GM18951 (cell line): ENCODE measurements around the gene TEAD1.

ENCODE experiments used
- POLR2A ChIP-seq: IDR thresholded peaks from 4 replicates; pipeline ENCODE4 v1.6.1; 2011; ENCODE audit warnings: mild to moderate bottlenecking; ENCODE audit not compliant: insufficient read length, insufficient read depth; ENCODE audit errors: extremely low read depth
- in situ Hi-C: fragments of 300-500 bp; cut with MboI; formaldehyde crosslinking; loops from one replicate; pipeline ENCODE4 v1.12.0; 2022; ENCODE audit warnings: low sequenced_read_pairs, mixed read lengths, inconsistent platforms; ENCODE audit not compliant: unreplicated experiment

TEAD1 gene

DNA sequence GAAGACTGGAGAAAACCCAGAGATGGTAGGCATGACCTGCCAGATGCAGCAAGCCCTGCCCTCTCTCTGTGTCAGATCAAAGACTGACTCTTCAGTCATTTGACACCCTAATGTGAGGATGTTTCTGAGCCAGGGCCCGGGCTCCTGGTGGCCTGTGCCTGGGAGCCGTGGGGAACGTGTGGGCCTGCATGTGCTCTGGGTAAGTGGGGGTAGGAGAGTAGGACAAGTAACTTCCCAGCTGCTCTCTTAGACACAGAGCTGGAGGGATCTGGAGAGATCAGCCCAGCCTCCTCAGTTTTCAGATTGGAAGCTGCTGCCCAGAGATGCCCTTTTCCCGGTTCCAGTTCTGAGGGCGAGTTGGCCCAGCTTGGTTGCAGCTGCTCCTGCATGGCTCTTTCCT is 110.8 kb downstream of the TEAD1 start:
- in situ Hi-C loops, result no loop called here
- no peak for TF ChIP-seq POLR2A

DNA sequence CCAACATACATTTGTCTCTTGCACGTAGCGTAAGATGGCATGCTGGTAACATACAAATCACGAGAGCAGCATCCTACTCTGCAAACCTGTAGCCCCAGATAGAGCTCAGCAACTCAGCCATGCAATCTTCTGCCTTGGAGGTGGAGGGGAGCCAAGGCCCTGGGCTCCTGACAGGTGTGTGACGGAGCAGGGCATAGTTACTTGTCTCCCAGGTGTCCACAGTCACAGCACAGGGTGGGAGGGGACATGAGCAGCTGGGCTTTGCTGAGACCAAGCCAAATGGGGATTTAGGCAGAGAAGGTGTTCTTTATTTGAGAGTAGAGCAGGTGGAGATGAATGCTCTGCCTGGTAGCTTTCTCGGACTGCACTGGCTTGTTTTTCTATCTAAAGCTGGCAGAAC is 111.7 kb downstream of the TEAD1 start:
- in situ Hi-C loops, result no loop called here
- TF ChIP-seq POLR2A, result no peak

DNA sequence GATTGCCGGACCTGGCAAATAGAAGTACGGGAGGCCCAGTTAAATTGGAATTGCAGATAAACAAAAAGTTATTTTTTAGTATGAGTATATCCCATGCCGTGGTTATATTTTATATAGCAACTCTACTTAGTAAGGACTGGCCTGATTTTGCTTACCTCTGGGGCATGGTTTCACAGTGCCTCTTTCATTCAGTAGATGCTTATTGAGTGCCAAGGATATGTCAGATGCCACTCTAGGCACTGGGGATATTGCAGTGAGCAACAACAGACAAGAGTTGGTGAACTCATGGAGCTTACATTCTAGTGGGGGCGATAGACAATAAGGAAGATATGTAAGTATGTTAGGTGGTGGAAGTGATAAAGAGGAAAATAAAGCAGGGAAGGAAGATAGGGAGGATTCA is 112.2 kb downstream of the TEAD1 start:
- no peak for TF ChIP-seq POLR2A
- in situ Hi-C loops, result no loop called here

DNA sequence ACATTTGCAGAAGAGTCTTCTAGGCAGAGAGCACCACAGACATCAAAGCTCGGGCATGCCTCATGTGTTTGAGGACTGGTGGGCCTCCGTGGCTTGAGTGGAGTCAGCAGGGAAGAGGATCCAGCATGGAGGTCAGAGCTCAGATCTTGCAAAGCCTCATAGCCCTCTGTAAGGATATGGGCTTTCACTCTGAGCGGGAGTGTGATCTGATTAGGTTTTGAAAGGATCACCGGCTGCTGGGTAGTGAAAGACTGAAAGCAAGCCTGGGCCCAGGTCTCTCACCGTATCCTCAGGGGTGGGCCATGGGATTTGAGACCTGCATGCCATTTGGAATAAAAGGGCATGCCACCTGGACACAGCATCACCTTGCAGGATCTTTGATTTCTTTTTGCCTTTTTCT is 112.7 kb downstream of the TEAD1 start:
- TF ChIP-seq POLR2A, result no peak
- in situ Hi-C loops, result no loop called here

DNA sequence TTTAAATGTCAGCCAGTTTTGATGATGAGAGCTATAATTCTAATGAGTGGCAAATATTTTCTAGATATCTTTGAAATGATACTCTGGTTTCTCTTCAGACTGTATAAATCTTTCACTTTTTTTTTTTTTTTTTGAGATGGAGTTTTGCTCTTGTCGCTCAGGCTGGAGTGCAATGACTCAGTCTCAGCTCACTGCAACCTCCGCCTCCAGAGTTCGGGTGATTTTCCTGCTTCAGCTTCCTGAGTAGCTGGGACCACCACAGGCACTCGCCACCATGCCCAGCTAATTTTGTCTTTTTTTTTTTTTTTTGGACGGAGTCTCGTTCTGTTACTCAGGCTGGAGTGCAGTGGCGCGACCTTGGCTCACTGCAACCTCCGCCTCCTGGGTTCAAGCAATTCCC is 113.6 kb downstream of the TEAD1 start:
- no peak for TF ChIP-seq POLR2A
- in situ Hi-C loops, result no loop called here

DNA sequence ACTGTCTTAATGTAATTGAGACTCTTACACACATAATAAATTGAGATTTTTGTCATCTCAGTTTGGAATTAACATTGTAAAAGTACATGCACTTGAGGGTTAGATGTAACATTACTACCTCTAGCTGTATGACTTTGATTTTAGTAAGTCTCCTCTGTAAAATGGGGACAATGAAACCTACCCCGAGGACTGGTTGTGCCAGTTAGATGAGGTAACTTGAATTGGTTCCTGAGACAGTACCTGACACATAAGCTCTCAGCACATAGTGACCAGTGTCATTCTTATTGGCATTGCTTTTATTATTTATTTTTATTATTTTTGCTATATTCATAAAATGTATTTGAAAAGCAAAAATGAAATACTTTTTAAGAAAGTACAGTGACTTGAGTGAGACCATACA is 114.8 kb downstream of the TEAD1 start:
- TF ChIP-seq POLR2A, result no peak
- in situ Hi-C loops, result no loop called here

DNA sequence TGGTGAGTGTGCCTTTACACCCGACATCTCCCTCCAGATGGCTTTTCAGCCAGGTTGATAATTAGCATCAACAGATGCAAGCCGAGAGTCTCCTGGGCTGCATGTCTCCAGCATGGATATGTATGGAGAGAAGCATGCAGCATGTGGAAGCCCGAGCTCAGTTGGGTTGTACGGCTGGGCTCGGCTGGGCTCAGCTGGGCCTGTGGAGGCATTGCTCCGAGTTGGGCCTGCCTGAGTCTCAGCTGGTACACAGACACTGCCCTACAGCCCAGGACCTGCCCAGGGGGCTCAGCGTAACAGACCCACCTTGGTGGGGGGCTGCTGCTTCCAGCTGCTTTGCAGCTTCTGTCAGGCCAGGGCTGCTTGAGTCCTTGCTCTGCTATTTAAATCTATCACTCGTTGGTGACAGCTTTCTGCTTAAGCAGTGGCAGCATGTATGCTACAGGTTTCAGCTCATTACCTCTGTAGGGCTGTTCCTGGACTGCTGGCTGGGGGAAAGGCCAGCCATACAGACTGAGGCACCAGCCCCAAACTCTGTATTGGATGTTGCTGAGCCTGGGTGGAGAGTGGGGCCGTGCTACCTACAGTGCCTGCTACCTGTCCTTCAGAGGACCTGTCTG is 115.5 kb downstream of the TEAD1 start:
- in situ Hi-C loops, result no loop called here
- TF ChIP-seq POLR2A, result no peak

DNA sequence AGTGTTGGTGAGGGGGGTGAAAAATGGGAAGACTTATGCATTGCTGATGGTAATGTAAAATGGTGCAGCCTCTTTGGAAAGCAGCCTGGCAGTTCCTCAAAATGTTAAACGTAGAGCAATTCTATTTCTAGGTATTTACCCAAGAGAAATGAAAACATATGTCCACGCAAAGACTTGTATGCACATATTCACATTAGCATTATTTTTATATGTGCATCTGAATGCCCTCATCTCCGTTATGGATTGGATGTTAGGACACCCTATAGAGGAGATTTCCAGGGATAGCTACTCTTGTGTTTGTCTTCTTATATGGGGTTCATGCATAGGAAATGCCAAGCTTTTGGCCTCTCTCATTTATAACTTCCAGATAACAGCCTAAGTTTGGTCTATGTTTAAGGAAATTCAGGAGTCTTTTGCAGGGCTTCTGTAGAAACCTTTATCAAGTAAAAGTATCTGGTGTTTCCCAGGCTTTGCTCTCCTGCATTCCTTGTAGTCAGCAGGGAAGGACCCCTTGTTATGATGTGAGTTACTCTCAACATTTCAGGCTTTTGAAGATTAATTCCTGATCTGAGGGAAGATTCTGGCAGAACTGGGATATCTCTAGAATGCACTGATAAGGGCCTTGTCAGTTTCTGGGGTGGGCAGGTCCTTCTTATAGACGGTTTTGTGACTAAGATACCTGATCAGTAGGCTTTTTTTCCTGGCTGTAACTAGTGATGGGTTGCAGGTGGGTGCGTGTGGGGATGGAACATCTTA is 116.8 kb downstream of the TEAD1 start:
- in situ Hi-C loops, result no loop called here
- TF ChIP-seq POLR2A, result no peak

DNA sequence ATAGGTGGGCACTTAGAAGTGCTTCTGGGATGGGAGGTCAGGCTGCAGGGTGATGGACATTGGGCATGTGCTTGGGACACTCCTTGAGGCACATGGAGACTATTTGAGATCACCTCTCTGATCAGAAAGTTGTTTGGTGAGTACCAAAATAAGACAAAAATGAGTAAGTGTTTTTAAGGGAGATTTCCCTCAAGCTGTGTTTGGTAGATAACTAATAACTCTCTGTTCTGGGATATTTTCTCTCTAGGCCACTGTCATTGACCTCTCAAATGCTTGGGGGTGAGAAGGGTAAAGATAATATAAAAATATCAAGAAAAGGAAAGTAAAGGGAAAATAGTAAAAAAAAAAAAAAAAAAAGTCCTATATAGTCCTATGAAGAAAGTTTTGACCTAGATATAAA is 117.8 kb downstream of the TEAD1 start:
- TF ChIP-seq POLR2A, result no peak
- in situ Hi-C loops, result no loop called here

DNA sequence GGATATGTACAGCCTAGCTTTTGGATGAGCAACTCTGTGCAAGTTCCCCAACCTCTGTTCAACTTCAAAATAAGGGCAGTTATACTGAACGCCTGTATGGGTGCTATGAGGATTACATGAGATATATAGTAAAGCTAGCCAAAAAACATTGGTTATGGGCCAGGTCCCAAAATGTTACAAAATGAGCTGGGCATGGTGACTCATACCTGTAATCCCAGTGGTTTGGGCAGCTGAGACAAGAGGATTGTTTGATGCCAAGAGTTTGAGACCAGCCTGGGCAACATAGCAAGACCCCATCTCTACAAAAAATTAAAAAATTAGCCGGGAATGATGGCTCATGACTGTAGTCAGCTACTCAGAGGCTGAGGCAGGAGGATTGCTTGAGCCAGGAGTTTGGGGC is 118.4 kb downstream of the TEAD1 start:
- in situ Hi-C loops, result no loop called here
- TF ChIP-seq POLR2A, result no peak

DNA sequence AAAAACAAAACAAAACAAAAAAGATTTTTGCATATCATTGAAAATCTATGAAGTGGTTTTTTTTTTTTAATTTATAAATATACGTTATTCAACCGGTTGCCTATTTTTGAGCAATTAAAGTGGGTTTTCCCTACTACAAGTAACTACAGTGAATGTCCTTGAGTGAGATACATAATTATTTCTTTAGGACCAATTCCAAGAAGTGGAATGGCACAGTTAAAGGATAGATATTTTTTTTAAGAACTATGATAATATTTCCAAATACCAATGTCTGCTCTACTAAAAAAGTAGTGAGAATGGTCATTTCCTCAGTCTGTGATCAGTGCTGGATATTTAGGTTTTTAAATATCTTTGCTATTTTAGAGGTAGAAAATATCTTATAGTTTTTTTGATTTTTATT is 118.8 kb downstream of the TEAD1 start:
- no peak for TF ChIP-seq POLR2A
- in situ Hi-C loops, result no loop called here

DNA sequence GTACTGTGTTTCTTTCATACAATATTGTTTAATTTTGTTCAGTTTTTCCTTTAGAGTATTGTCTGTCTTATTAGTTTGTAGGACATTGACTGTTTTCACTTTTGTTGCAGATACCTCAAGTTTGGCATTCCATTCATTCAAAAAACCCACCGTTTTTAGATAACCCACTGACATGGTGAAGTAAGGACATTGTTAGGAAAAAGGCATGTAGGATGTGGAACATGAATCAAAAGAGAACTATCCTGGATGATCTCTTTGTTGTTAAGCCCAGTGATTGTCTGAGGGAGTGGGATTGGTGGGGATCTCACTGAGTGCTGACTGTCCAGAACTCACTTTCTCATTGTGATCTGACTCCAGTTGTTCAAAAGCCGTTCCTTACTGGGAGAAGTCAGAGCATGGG is 119.3 kb downstream of the TEAD1 start:
- in situ Hi-C loops, result no loop called here
- TF ChIP-seq POLR2A, result no peak

DNA sequence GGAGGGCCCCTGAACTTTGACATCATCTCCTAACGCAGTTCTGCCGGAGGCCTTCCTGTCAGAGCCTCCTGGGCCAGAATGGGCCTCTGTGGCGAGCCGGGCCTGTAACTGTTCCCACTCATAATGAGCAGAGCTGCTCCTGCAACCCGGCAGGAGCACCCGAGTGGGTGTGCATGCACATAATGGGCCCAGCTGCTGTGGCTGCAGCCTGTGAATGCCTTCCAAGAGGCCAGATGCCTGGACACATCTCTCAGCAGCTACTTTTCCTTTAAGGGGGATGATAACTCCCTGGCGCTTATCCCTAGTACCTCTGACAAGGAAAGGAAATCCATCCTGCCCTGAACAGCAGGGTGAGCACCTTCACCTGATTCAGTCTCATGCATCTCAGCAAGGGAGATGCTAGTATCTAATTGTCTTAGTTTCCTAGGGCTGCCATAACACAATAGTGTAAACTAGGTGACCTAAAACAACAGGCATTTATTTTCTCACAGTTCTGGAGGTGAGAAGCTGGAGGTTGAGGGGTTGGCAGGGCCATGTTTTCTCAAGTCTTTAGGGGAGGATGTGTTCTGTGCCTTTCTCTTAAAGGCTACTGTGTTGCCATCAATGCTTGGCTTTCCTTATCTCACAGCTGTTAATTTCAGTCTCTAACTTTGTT is 120.5 kb downstream of the TEAD1 start:
- in situ Hi-C loops, result no loop called here
- no peak for TF ChIP-seq POLR2A

DNA sequence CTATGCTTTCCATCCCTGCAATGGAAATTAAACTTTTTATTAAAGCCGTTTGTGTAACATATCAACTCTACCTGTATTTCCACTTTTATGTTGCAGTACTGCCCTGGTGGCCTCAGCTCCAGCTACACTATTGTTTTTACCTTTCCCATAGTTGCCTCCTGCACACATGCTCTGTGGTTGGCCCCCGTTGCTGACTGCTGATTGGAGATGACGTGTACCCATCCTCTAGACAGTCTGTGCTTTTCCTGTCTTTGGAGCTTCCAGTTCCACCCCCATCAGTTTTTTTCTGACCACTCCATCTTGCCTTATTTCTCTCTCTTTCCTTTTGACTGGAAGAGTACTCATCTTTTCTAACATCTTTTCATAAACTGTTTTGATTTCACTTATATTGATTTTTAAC is 123.8 kb downstream of the TEAD1 start:
- no peak for TF ChIP-seq POLR2A
- in situ Hi-C loops, result no loop called here
